Activated CD4-positive, alpha-beta T cell treated with anti-CD3 and anti-CD28 coated beads for 24 hours (primary cell): ENCODE data around the gene MAP3K9.

ENCODE experiments used
- DNase-seq, 2 donors: peaks; one replicate each; pipeline ENCODE4 v3.0.0-alpha.2; 2020; ENCODE audit warnings: low read depth in 2 of 2

MAP3K9 gene

GRCh38 chr14:70821584-70822529 is 12.5 kb upstream of the MAP3K9 start:
- peak in 1 of 2 donors; percentile 35 for DNase-seq

DNA sequence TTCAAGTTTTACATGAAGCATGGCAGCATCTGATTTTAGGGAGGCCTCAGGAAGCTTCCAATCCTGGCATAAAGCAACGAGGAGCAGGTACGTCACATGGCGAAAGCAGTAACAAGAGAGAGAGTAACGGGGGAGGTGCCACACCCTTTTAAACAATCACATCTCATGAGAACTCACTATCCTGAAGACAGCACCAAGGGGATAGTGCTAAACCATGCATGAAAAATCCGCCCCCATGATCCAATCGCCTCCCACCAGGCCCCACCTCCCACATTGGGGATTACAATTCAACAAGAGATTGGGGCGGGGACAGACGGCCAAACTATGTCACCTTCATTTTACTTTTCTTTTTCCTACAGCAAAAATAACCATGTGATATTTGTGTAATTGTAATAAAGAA is 7.2 kb upstream of the MAP3K9 start:
- no peak for DNase-seq

DNA sequence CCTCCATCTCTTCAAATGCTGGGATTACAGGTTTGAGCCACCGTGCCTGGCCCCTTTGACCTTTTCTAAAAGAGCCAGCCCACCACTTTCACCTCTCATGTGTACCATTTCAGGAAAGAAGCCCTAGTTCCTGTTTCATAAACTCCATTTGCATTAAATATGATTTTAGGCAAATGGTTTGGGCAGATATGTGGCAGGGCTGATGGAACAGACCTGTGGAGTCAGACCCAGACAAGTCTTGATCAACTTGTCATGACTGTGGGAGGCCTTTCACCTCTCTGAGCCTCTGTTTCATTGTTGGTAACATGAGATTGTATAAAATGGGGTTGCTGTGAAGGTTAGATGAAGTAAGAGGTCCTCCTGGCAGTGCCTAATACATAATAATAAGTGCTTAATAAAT is 5.2 kb upstream of the MAP3K9 start:
- no peak for DNase-seq

DNA sequence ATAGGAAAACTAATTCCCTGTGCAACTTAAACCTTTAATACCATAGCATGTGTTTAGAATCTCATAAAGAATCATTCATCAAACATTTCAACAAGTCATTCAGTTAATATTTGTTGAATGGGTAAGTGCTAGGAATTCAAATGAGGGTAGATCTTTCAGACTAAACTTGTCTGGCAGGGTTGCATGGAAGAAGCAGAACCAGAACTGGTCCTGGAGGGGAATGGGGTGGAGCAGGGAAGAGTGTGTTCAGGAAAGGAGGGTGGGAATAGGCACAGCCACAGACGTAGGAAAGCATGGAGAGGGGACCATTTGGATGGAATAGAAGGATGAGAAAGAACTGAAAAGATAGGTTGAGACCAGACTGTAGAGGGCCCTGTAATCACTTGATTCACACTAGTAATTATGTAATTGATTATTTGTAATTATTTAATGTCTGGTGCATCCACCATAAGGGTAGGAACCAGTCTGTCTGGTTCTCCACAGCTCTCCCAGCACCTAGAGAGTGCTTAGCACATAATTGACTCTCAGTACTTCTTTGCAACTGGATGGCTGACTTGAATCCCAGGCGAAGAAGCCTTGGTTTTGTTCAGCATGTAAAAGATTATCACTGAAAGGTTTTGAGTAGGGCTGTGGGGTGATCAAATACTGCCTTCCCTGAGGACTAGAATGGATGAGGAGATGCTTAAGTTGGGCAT is 3.0 kb upstream of the MAP3K9 start:
- no peak for DNase-seq

GRCh38 chr14:70811578-70811977 is 2.3 kb upstream of the MAP3K9 start:
- DNase-seq = no peak

GRCh38 chr14:70811050-70811449 is 1.7 kb upstream of the MAP3K9 start:
- no peak for DNase-seq

DNA sequence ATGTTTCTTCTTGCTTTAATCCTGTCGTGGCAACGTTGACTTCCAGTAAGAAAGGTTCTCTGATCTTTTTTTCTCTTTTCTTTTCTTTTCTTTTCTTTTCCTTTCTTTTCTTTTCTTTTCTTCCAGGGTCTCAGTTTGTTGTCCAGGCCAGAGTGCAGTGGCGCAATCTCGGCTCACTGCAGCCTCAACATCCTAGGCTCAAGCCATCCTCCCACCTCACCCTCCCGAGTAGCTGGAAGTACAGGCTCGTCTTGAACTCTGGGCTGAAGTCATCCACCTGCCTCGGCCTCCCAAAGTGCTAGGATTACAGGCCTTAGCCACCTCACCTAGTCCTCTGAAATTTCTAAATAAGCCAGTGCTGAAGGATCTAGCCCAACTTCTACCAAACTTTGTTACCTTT is 1.3 kb upstream of the MAP3K9 start:
- no peak for DNase-seq

- DNase-seq = peak in 1 of 2 donors; percentile 19
These were observed 693 bp downstream of the MAP3K9 start for GRCh38 chr14:70808416-70809224.

DNA sequence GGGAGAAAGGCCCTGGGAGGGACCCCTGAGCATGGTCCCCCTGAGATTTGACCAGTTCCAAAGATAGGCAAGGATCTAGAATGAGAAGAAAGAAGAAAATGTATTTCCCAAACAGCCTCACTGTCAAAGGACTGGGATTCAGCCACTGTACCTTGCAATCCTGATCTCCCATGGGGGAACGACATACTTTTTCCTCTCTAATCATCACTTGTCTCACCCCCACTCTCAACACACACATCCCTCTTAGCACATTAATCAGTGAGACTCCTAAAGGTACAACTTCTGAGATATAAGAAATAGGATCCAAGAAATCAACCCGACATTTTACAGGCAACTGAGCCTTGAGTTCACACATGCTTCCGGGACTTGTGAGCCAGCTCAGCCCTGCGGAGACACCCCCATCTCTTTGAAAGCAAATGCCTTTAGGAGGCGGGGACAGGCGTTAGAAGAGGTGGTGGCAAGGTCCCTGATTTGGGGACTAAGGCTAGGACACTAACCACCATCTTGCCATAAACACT is 1.4 kb downstream of the MAP3K9 start:
- DNase-seq = peak in 1 of 2 donors; percentile 49

DNA sequence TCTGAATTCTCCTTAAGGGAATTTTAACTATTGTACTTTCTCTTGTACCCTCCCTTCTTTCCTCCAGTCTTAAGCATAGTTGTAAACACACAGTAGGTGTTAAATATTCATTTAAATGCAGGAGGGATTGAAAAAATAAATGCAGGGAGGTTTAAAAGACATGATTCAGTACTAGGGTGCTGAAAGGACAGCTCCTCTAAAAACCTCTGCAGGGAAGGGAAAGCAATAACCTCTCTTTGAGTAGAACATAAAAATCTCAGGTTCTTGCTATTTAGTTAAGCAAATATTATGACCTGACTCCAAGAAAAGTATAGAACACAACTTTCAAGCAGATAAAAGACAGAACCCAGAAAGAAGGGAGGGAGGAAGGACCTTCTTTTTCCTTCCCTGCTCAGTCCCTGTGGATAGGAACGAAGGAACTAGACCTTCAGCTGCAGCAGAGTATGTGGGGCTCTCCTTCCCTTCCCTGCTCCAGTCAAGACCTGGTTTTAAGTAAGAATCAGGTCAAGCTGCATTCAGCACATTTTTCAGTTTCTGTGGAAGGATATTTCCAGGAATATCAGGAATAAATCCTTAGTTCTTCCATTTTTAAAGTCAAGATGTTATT is 4.7 kb downstream of the MAP3K9 start:
- DNase-seq = no peak

- no peak for DNase-seq
These were observed 5.7 kb downstream of the MAP3K9 start for GRCh38 chr14:70803321-70804310.

DNA sequence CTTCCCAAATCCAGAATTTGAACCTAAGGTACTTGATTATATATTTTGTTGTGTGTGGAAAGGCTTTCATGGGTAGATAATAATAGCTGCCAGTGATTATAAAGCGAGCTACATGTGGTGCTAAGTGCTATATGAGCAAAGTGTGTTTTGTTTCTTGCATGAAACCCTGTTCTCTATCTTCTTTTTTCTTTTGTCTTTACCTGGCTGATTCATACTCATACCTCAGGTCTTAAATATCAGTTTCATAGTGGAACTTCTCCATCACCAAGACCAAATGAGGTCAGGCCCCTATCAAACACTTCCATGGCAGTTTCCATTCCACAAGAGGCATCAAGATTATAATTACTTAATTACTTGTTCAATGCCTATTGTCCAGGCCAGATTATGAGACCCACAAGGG is 6.9 kb downstream of the MAP3K9 start:
- DNase-seq = no peak

DNA sequence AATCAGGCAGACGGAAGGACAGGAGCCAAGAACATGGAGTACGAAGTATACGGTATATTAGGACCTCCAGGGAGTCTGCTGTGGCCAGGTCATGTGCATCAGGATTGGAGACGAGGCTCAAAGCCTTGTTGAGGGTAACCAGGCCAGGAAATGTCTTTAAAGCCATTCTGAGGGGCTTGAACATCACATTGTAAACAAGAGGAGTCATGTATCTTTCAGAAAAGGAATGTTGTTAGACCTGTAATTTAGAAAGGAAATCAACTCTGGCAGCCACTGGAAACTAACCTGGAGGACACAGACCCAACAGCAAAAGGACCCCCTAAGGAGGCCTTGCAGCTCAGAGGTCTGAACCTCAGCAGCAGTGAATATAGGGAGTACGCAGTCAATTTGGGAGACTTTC is 7.5 kb downstream of the MAP3K9 start:
- no peak for DNase-seq

DNA sequence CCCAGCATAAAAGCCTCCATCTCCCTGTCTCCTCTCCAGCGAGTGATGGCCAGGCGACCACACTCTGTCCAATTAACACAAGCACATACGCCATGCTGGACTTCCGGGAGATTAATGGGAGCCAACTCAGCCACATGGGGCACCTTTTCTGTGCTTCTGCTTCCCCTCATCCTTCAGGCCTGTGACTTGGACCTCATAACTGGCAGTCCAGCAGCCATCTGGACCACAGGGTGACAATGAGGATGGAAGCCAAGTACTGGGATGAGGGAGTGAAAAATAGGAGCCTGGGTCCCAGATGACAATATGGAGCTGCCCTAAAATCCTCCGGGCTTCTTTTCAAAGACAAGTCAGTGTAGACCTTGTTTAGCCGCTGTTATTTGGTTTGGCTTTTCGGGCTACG is 12.8 kb downstream of the MAP3K9 start:
- DNase-seq = no peak

DNA sequence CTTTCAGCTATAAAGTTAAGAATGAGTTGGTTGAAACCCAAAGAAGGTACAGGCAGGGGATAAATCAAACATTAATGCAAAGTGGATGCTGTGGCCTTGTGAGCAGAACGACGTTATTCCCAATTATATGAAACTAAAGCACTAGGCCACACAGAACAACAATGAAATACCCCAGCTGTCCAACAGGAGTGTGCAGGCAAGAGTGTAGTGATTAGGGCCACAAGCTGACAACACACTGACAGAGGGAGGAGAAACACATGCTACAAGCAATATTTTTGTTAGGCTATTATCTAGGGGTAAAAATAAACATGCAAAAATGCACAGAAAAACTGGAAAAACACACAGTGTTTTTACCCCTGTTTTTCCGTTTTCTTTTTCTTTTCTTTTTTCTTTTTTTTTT is 15.0 kb downstream of the MAP3K9 start:
- no peak for DNase-seq

- DNase-seq = no peak
These were observed 15.7 kb downstream of the MAP3K9 start for GRCh38 chr14:70793637-70794036.

- DNase-seq = no peak
These were observed 16.4 kb downstream of the MAP3K9 start for GRCh38 chr14:70792939-70793338.

- DNase-seq = no peak
These were observed 17.3 kb downstream of the MAP3K9 start for GRCh38 chr14:70791971-70792370.

GRCh38 chr14:70789961-70790360 is 19.4 kb downstream of the MAP3K9 start:
- DNase-seq = no peak

DNA sequence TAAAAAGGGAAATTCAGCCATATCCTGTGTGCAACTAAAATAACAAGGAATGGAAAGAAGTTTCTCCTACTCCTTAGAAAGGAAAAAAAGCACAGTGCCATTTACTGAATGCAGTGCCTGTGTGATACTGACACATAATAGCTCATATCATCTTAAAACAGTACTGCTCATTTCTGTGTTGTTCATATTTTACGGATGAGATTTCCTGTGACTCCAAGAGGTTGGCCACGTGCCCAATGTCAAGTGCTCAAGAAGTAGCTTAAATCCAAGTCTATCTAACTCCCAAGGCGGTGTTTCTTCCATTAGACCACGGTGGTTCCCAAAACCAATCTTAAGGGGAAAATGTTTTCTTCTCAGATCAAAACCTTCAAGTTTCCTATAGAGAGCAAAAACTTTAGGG is 20.0 kb downstream of the MAP3K9 start:
- no peak for DNase-seq
